Suppressor macrophage (primary cell): ENCODE measurements around the gene AHSA1.

ENCODE experiments used
- DNase-seq, 4 experiments: peaks; one replicate each; pipeline ENCODE4 v3.0.0-alpha.2; 2020 to 2022

The AHSA1 gene

GRCh38 chr14:77473921-77474320 lies 16.0 kb downstream of the AHSA1 start:
- no peak for DNase-seq

- no peak for DNase-seq
These were observed 16.7 kb downstream of the AHSA1 start for GRCh38 chr14:77474479-77475177.

GRCh38 chr14:77475432-77476115 lies 17.7 kb downstream of the AHSA1 start:
- DNase-seq, result no peak

- no peak for DNase-seq
These were observed 20.1 kb downstream of the AHSA1 start for GRCh38 chr14:77478029-77478428.

- peak in 1 of 4 experiments; percentile 14 for DNase-seq
These were observed 20.9 kb downstream of the AHSA1 start for GRCh38 chr14:77478796-77479195.

GRCh38 chr14:77482422-77482821 lies 24.5 kb downstream of the AHSA1 start:
- DNase-seq, result no peak

GRCh38 chr14:77485256-77485655 lies 27.4 kb downstream of the AHSA1 start:
- DNase-seq, result no peak

GRCh38 chr14:77485901-77486678 lies 28.2 kb downstream of the AHSA1 start:
- no peak for DNase-seq

GRCh38 chr14:77488558-77488957 lies 30.7 kb downstream of the AHSA1 start:
- no peak for DNase-seq

- no peak for DNase-seq
These were observed 31.1 kb downstream of the AHSA1 start for GRCh38 chr14:77489041-77489440.

- no peak for DNase-seq
These were observed 32.6 kb downstream of the AHSA1 start for GRCh38 chr14:77490347-77490986.

GRCh38 chr14:77491056-77491455 lies 33.2 kb downstream of the AHSA1 start:
- no peak for DNase-seq

GRCh38 chr14:77495334-77495733 lies 37.4 kb downstream of the AHSA1 start:
- DNase-seq, result no peak

- DNase-seq, result peak; percentile 15 to 65 (median 49)
These were observed 40.5 kb downstream of the AHSA1 start, which contains the start of gene ISM2 for GRCh38 chr14:77498120-77498979. TSS of gene ISM2 (minus strand) at chr14:77498816. CDS start at chr14:77498793, 23 bp downstream.

GRCh38 chr14:77498984-77499527 lies 41.2 kb downstream of the AHSA1 start:
- peak in 2 of 4 experiments; percentile 16 to 23 for DNase-seq

GRCh38 chr14:77502109-77502782 lies 44.4 kb downstream of the AHSA1 start:
- no peak for DNase-seq

GRCh38 chr14:77503138-77503537 lies 45.2 kb downstream of the AHSA1 start:
- no peak for DNase-seq

GRCh38 chr14:77505031-77505430 lies 47.1 kb downstream of the AHSA1 start:
- DNase-seq, result no peak

GRCh38 chr14:77507762-77508161 lies 49.9 kb downstream of the AHSA1 start:
- no peak for DNase-seq

- no peak for DNase-seq
These were observed 50.4 kb downstream of the AHSA1 start for GRCh38 chr14:77508249-77508648.

- no peak for DNase-seq
These were observed 51.0 kb downstream of the AHSA1 start for GRCh38 chr14:77508876-77509275.
